Measurements from ENCODE around the gene POR.

GRCh38 chr7:75866489-75867389, 48.2 kb upstream of the POR start:
- TF ChIP-seq CTCF (IDR thresholded peaks at IDR 0.05) (peak; percentile 75 to 98 (median 95)), POLR2A (IDR thresholded peaks at IDR 0.05) (no peak)

Data from adrenal gland (tissue), 5 donors.